ENCODE results near the gene WASF3. TPM values are rescaled to one million over a fixed set of nuclear protein-coding genes. Genes with fewer than 3 reads are reported as not detected.

The WASF3 gene
- total RNA-seq, 4 donors from 2014 or later, result 0.75 to 4.9 (median 2.3) TPM

DNA sequence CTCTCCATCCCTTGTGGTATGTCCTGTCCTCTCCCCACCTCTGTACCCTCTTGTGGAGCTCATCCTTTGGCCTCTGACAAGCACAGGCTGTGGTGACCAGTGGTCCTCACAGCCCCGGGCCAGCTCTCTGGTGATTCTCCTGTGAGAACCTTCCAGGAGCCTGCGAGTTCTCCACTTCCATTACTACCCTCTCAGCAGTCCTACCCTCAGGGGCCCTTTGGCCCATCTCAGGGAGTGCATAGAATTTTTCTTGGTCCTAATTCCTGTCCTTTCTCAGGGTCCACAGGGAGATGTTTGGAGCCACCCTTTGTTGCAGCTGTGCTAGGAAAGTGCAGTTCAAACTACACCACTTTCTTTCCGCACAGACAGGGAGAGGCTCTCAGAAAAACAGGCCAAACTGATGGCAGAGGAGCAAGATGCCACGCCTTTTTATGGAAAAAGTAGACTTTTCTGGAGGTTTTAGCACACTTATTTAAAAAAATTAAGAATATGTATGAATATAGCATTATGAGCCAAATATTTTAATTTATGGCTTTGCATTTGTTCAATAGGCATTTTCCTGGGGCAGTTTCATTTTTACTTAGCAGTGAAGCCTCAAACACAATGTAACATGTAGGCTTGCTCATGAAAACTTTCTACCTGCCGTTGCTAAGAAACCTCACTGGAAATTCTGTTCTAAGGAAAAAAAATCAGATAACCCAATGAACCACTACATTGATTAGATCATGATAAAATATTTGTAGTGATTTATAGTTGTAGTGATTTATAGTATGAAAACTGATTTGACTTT, 111.1 kb downstream of the WASF3 start:
- H3K4me3 ChIP-seq, result no peak overlapping the region
- H3K27ac ChIP-seq, result no peak overlapping the region
- H3K27me3 ChIP-seq, result no peaks in the 10 kb centered on the region
- in situ Hi-C loops (cut with MboI; ENCODE audit: low pct_ligation_motif_present in 1 of 4, low pct_unique_long_range_greater_than_20kb in 1 of 4, low sequenced_read_pairs in 3 of 4), result no loop called here
- 80 to 89% methylated on average over 1 to 5 of the region's 5 CpGs for WGBS, 2 donors (ENCODE audit: low coverage in 1 of 2)
- no peak for DNase-seq
- H3K36me3 ChIP-seq, result no peaks in the 10 kb centered on the region
- intact Hi-C loops (cut with DNase I; ENCODE audit: low total_unique reads), result no loop called here
- TF ChIP-seq POLR2AphosphoS5 (IDR thresholded peaks at IDR 0.05) (no peak), EP300 (IDR thresholded peaks at IDR 0.05; ENCODE audit: low read depth) (no peak), POLR2A (IDR thresholded peaks at IDR 0.05) (no peak), CTCF (IDR thresholded peaks at IDR 0.05) (no peak)
- no peaks in the 10 kb centered on the region for H3K9me3 ChIP-seq
- no peaks in the 10 kb centered on the region for H3K4me1 ChIP-seq

DNA sequence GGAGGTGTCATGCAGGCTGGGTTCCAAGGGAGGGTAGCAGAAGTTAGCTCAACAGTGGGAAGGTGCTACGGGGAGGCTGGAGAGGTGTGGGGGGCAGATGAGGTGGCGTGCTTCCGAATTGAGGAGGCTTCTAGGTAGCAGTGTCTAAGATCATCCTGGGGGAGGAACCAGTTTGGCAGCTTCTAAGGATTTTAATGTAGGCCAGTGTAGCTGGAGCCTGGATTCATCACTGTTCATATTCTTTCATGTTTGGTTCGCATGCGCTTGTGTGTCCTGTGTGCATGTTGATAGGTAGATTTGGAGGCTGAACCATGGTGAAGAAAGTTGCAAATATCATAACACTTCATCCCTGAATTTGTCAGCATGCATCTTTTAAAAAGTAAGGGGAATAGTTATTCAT, 116.4 kb downstream of the WASF3 start:
- 87 to 94% methylated on average over 5 of the region's 5 CpGs for WGBS, 2 donors (ENCODE audit: low coverage in 1 of 2)
- H3K4me1 ChIP-seq, result no peaks in the 10 kb centered on the region
- in situ Hi-C loops (cut with MboI; ENCODE audit: low pct_ligation_motif_present in 1 of 4, low pct_unique_long_range_greater_than_20kb in 1 of 4, low sequenced_read_pairs in 3 of 4), result no loop called here
- H3K9me3 ChIP-seq, result no peaks in the 10 kb centered on the region
- TF ChIP-seq POLR2A (IDR thresholded peaks at IDR 0.05) (no peak), POLR2AphosphoS5 (IDR thresholded peaks at IDR 0.05) (no peak), CTCF (IDR thresholded peaks at IDR 0.05) (no peak), EP300 (IDR thresholded peaks at IDR 0.05; ENCODE audit: low read depth) (no peak)
- intact Hi-C loops (cut with DNase I; ENCODE audit: low total_unique reads), result no loop called here
- no peak overlapping the region for H3K4me3 ChIP-seq
- H3K27me3 ChIP-seq, result no peaks in the 10 kb centered on the region
- H3K36me3 ChIP-seq, result no peaks in the 10 kb centered on the region
- no peak overlapping the region for H3K27ac ChIP-seq
- DNase-seq, result no peak

DNA sequence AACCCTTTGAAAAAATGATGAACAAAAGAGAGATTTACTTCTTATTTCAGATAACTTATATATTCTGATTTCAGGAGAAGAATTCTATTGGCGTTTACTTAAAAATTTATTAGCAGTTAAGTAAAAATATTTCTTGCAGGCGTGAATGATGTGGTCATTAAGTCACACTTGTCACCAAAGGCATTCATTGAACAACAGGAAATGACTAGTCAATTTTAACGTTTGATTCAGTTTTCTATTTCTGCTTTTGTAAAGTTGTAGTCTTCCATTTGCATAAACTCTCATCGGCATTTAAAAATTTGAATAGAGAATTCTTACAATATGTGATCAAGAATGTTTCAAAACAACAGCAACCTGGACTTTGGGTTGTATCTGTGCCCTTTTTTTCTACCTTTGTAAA, 119.7 kb downstream of the WASF3 start:
- in situ Hi-C loops (cut with MboI; ENCODE audit: low pct_ligation_motif_present in 1 of 4, low pct_unique_long_range_greater_than_20kb in 1 of 4, low sequenced_read_pairs in 3 of 4) (loop anchor here in 1 of 4 donors (25.0 kb wide), 2 partner anchors 165 to 490 kb away; no protein-coding TSS in a partner anchor), intact Hi-C loops (cut with DNase I; ENCODE audit: low total_unique reads) (no loop called here)
- no peaks in the 10 kb centered on the region for H3K9me3 ChIP-seq
- DNase-seq, result no peak
- no peaks in the 10 kb centered on the region for H3K36me3 ChIP-seq
- H3K27ac ChIP-seq, result no peak overlapping the region
- H3K27me3 ChIP-seq, result no peaks in the 10 kb centered on the region
- no peak overlapping the region for H3K4me3 ChIP-seq
- TF ChIP-seq POLR2A (IDR thresholded peaks at IDR 0.05), result no peak
- no peak for TF ChIP-seq EP300 (IDR thresholded peaks at IDR 0.05; ENCODE audit: low read depth)
- TF ChIP-seq CTCF (IDR thresholded peaks at IDR 0.05), result no peak
- no peak for TF ChIP-seq POLR2AphosphoS5 (IDR thresholded peaks at IDR 0.05)
- WGBS, 2 donors (ENCODE audit: low coverage in 1 of 2), result 55 to 62% methylated on average over 4 of the region's 4 CpGs
- no peaks in the 10 kb centered on the region for H3K4me1 ChIP-seq

DNA sequence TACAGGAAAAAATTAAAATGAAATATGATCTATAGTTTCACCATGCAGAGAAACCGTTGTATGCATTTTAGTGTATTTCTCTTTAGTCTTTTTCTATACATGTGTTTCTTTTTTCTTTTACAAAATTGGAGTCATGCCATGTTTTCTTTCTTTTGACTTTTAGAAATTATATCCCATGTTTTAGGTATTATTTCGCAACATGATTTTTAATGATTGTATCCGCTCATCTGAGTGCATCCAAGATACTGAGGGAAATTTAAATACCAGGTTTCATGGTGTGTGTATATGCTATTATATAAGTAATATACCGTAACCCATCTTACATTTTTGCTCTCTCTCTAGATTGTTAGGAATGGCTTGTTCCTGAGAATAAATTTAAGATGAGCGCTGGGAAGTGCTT, 120.8 kb downstream of the WASF3 start:
- in situ Hi-C loops (cut with MboI; ENCODE audit: low pct_ligation_motif_present in 1 of 4, low pct_unique_long_range_greater_than_20kb in 1 of 4, low sequenced_read_pairs in 3 of 4) (loop anchor here in 1 of 4 donors (25.0 kb wide), 2 partner anchors 166 to 491 kb away; no protein-coding TSS in a partner anchor), intact Hi-C loops (cut with DNase I; ENCODE audit: low total_unique reads) (no loop called here)
- H3K27me3 ChIP-seq, result no peaks in the 10 kb centered on the region
- no peak for DNase-seq
- no peak overlapping the region for H3K27ac ChIP-seq
- H3K9me3 ChIP-seq, result no peaks in the 10 kb centered on the region
- no peak for TF ChIP-seq POLR2AphosphoS5 (IDR thresholded peaks at IDR 0.05)
- TF ChIP-seq POLR2A (IDR thresholded peaks at IDR 0.05), result no peak
- no peak for TF ChIP-seq CTCF (IDR thresholded peaks at IDR 0.05)
- TF ChIP-seq EP300 (IDR thresholded peaks at IDR 0.05; ENCODE audit: low read depth), result no peak
- 86 to 88% methylated on average over 5 of the region's 5 CpGs for WGBS, 2 donors (ENCODE audit: low coverage in 1 of 2)
- no peaks in the 10 kb centered on the region for H3K4me1 ChIP-seq
- no peak overlapping the region for H3K4me3 ChIP-seq
- no peaks in the 10 kb centered on the region for H3K36me3 ChIP-seq

Data from transverse colon (tissue), 4 donors.